GM13977 (cell line): ENCODE measurements around the gene KREMEN1.

Experiments
- DNase-seq: peaks from one replicate; pipeline ENCODE4 v3.0.0; 2012; ENCODE audit warnings: low spot score
- in situ Hi-C: fragments of 300-500 bp; cut with MboI; formaldehyde crosslinking; loops from one replicate; pipeline ENCODE4 v1.12.0; 2022; ENCODE audit warnings: low sequenced_read_pairs, low pct_unique_long_range_greater_than_20kb, mixed read lengths, inconsistent platforms; ENCODE audit not compliant: unreplicated experiment
- TF ChIP-seq, protein P1 (sequence below): IDR thresholded peaks from 2 replicates; pipeline ENCODE4 v1.5.1; 2012; ENCODE audit warnings: mild to moderate bottlenecking, control low read depth; ENCODE audit not compliant: insufficient read depth; ENCODE audit errors: extremely low read depth, missing control alignments

The KREMEN1 gene

DNA sequence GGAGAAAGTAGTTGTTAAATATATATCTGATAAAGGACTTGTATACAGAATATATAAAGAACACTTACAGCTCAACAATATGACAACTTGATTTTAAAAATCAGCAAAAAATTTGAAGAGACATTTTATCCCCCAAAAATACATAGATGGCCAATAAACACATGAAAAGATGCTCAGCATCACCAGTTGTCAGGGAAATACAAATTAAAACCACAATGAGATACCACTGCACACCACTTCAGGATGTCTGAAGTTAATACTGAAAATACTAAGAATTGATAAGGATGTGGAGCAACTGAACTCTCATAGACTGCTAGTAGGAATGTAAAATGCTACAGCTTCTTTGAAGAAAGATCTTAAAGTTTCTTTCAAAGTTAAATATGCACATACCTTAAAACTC is 49.2 kb downstream of the KREMEN1 start:
- DNase-seq, result no peak
- in situ Hi-C loops, result no loop called here
- TF ChIP-seq, protein P1, sequence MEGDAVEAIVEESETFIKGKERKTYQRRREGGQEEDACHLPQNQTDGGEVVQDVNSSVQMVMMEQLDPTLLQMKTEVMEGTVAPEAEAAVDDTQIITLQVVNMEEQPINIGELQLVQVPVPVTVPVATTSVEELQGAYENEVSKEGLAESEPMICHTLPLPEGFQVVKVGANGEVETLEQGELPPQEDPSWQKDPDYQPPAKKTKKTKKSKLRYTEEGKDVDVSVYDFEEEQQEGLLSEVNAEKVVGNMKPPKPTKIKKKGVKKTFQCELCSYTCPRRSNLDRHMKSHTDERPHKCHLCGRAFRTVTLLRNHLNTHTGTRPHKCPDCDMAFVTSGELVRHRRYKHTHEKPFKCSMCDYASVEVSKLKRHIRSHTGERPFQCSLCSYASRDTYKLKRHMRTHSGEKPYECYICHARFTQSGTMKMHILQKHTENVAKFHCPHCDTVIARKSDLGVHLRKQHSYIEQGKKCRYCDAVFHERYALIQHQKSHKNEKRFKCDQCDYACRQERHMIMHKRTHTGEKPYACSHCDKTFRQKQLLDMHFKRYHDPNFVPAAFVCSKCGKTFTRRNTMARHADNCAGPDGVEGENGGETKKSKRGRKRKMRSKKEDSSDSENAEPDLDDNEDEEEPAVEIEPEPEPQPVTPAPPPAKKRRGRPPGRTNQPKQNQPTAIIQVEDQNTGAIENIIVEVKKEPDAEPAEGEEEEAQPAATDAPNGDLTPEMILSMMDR, result no peak

DNA sequence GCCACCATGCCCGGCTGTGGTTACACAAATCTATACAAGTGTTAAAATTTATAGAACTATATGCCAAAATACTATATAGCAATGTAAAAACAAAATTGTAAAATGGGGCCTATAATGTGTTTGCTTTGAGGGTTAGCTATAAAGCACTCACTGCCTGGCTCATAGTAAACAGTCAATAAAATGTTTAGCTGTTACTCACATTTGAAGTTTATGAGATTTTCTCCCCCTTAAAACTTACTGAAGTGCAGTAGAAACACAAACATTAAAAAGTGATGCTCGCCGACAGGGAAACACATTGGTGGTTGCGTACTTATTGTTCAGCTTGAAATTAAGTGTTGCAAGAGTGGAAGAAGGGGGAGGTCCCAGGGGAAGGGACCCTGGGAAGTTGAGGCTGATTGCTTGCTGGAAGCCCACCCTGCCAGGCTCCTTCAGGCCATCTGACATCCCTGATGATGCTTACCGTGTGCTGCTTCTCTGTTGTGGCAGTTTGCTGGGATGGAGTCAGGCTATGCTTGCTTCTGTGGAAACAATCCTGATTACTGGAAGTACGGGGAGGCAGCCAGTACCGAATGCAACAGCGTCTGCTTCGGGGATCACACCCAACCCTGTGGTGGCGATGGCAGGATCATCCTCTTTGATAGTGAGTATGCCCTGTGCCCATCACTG is 52.1 kb downstream of the KREMEN1 start:
- in situ Hi-C loops, result no loop called here
- TF ChIP-seq, protein P1, result no peak
- no peak for DNase-seq

DNA sequence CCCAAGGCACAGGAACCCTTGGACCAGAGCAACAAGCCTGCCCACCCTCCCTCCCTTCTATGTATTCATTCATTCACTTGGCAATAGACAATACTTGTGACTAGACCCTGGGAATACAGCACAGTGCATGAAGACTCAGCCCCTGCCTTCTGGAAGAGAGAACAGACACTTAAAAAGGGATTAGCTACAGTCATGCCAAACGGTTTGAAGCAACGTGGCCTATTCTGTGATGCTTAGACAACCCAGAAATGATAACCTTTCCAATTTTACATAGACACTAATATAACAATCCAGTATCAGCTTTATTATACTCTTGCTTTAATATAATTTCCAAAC is 52.6 kb downstream of the KREMEN1 start:
- TF ChIP-seq, protein P1, result no peak
- DNase-seq, result no peak
- in situ Hi-C loops, result no loop called here

DNA sequence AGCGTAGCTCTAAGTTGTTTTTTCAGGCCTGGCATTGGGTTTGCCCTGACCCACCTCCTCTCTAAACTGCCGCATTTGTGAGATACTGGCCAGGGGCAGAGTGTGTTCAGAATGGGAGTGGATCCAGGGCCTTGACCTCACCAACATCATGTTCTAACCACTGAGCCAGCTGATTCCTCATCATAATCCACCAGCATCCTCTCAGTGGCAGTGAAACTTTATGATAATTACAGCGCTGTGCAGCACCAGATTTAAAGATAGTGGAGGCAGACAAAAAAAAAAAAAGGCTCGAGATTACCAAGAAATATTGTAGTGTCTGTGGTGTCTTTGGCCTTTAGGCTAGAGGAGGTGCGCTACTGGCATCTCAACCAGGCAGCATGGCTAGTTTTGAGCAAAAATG is 53.0 kb downstream of the KREMEN1 start:
- in situ Hi-C loops, result no loop called here
- TF ChIP-seq, protein P1, result no peak
- DNase-seq, result no peak

DNA sequence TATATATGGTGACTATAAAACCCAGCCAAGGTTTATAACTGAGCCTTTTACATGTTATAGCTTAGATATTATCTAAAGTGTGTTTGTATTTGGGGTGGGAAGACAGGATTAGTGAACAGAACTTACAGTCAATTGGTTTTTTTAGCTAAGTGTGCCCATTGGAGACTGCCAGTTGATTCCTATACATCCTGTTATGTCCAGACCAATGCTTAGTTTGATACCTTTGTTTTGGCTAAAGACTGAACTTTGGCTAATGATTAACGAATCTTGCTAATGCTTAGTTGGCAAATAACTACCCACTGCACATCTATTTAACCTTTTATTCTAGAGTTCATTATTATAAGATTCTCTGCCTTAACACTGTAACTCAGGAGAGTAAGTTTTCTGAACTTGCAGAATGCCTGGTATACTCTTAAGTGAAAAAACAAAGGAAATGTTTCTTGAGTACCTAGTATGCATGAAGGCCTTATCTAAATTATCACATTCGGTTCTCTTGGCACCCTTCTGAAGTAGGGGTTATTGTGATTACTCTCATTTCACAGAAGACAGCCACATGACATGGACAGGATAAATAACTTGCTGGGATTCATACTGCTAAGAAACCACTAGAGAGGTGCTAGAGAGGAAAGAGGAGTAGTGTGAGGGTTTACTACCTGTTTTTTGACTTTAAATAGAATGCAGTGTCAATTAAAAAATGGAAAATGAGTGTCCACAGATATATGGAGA is 54.0 kb downstream of the KREMEN1 start:
- DNase-seq, result no peak
- TF ChIP-seq, protein P1, result no peak
- in situ Hi-C loops, result no loop called here

DNA sequence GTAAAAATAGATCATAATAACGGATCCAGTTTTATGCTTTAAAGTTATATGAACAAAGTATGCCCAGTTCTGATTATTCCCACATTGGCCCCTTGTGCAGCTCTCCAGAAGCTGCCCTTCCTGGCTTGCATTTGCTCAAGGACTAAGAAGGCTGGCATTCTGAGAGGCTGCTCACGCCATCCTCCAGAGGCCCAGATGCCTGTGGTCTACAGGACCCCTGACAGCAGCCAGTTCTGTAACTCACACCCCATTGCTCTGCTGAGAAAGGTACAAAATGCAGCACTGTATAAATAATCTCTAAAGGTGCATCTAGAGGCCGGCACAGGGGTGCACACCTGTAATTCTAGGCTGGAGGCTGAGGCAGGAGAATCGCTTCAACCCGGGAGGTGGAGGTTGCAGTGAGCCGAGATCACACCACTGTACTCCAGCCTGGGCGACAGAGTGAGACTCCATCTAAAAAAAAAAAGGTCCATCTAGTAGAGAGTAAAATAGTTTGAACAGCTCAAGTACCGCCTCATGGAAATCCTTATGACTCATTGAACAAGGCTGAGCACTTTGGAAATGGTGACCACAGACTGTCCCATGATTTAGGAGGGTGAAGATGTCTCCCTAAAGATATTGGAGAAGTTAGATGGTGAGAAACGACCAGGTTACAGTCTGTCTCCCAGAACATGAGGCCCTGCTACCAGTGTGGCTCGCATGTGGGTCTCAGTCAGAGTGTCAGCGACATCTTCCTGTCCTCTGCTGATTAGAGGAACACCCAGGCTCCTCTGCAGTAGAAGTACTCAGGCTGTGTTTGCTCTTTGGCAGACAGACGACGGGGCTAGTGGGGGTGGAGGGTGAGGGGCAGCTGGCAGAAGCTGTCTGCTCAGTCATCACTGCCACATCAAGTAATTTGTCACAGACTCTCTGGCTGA is 56.3 kb downstream of the KREMEN1 start:
- in situ Hi-C loops, result no loop called here
- DNase-seq, result no peak
- TF ChIP-seq, protein P1, result no peak
